Motor neuron (in vitro differentiated cells): ENCODE results near the gene SH3BGRL3. TPM values are rescaled to one million over a fixed set of nuclear protein-coding genes. Genes with fewer than 3 reads are reported as not detected.
A peak's percentile ranks its signal among the peaks of the same experiment; 100 is the strongest.
"Not testable (repeated sequence)": the region's sequence is repeated elsewhere in the genome, so short reads cannot be mapped to it uniquely, and the experiment has no call there.

Experiments used
- ATAC-seq, 8 experiments: fragments of 200-7000 bp; cut with Tn5 transposase; replicated peaks in 6 of 8; 2 replicates each; pipeline ENCODE4 v1.8.0; 2021; ENCODE audit warnings: mild to moderate bottlenecking in 8 of 8, moderate library complexity in 8 of 8
- H3K27ac ChIP-seq, 2 donors: fragments of 250-450 bp; sonication (Bioruptor Pico); 2 replicates each; pipeline ENCODE4 v1.9.0; 2021; ENCODE audit warnings: antibody characterized with exemption in 2 of 2, mild to moderate bottlenecking in 2 of 2, moderate library complexity in 1 of 2
- H3K4me1 ChIP-seq, 2 donors: fragments of 250-450 bp; sonication (Bioruptor Pico); replicated peaks in 1 of 2; 2 replicates each; pipeline ENCODE4 v1.6.1; 2021; ENCODE audit warnings: antibody characterized with exemption in 2 of 2, mild to moderate bottlenecking in 2 of 2, moderate library complexity in 1 of 2
- H3K4me3 ChIP-seq, 5 donors: fragments of 250-450 bp; sonication (Bioruptor Pico); 2 replicates each; pipeline ENCODE4 v1.9.0; 2021; ENCODE audit warnings: antibody characterized with exemption in 5 of 5, mild to moderate bottlenecking in 5 of 5, moderate library complexity in 4 of 5
- WGBS, 10 experiments: fragments of 450-650 bp; shearing (Covaris generic); methylation state at CpG; one replicate each; pipeline ENCODE4 v1.0.0; 2022; 5-methylcytosine and 5-hydroxymethylcytosine counted together
- in situ Hi-C, 9 experiments: fragments of 400-800 bp; cut with MboI; loops; one replicate each; pipeline ENCODE4 v1.15.0; 2021; ENCODE audit warnings: low sequenced_read_pairs in 9 of 9, low pct_unique_long_range_greater_than_20kb in 2 of 9; ENCODE audit not compliant: unreplicated experiment in 9 of 9
- total RNA-seq, 8 experiments: library from RNA; unstranded; fragments of 300-600 nt; gene quantifications; 2 replicates each; pipeline versions ENCODE4 v1.2.3 to v1.2.4, GENCODE V29; 2022

SH3BGRL3 gene
- total RNA-seq, 8 experiments from 2014 or later, result 34.1 to 125 (median 45.5) TPM

DNA sequence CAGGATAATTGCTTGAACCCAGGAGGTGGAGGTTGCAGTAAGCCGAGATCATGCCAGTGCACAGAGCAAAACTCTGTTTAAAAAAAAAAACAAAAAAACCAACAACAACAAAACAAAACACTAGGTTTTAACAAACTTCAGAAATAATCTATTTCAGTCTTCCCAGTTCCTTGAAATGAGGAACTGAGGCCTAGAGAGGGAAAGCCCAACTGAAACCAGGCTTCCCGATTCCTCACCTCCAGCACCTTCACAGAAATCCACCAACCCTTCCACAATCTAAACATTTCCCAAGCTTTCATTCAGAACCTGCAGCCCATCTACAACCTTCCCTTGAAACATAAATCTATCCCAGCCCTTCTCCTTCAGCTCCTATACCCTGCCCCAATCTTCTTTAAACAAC is 37.3 kb downstream of the SH3BGRL3 start:
- in situ Hi-C loops, result no loop called here
- 79 to 100% (median 91%) methylated on average over 1 to 2 of the region's 2 CpGs; no CpG with 5 or more reads in 2 of the 10 experiments for WGBS, 10 experiments

DNA sequence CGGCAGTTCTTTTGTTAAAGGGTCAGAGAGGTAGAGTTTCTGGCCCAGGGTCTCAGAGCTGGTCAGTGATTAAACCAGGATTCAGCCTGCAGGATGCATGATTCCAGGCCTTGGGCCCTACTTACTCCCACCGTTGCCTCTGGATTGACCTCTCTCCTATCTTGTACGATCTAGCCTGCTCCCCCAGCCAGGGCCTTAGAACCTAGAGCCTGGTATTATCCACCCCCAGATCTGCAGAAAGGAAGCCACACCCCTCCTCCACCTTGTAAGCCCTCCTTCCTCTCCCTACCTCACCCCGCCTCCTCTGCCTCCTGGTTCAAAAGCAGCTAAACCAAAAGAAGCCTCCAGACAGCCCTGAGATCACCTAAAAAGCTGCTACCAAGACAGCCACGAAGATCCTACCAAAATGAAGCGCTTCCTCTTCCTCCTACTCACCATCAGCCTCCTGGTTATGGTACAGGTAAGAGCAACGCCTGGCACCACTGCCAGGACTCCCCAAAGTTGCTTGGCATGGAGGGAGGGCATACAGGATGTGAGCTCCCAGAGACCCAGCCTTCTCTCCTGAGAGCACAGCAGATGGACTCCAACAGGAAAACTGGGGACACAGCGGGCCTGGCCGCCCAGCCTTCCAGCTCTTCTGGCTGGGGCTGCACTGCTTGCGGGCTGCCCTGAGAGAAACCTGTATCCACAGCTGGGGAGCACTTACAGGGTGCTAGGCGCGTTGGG is 37.9 kb downstream of the SH3BGRL3 start, which contains the start of gene CD52:
Gene CD52 (plus strand): TSS at position 347 of the 726 bp plus-strand sequence. CDS start 60 bp downstream, at position 407.
- Histone ChIP-seq H3K4me1 (peaks cover 3 to 9% of the 10 kb centered on the region in 2 donors), H3K4me3 (no peak within 1 kb of the TSS), H3K27ac (no peak within 1 kb of the TSS)
- in situ Hi-C loops, result no loop called here
- WGBS, 10 experiments, result 42 to 100% (median 74%) methylated on average over 1 to 7 of the region's 12 CpGs
- no peak for ATAC-seq

More for the DNA sequence above, 37.3 kb downstream of the SH3BGRL3 start:
- H3K4me3 ChIP-seq, result no peak overlapping the region
- H3K27ac ChIP-seq, result no peak overlapping the region
- no peak for ATAC-seq
- H3K4me1 ChIP-seq, result peaks cover 3 to 9% of the 10 kb centered on the region in 2 donors

DNA sequence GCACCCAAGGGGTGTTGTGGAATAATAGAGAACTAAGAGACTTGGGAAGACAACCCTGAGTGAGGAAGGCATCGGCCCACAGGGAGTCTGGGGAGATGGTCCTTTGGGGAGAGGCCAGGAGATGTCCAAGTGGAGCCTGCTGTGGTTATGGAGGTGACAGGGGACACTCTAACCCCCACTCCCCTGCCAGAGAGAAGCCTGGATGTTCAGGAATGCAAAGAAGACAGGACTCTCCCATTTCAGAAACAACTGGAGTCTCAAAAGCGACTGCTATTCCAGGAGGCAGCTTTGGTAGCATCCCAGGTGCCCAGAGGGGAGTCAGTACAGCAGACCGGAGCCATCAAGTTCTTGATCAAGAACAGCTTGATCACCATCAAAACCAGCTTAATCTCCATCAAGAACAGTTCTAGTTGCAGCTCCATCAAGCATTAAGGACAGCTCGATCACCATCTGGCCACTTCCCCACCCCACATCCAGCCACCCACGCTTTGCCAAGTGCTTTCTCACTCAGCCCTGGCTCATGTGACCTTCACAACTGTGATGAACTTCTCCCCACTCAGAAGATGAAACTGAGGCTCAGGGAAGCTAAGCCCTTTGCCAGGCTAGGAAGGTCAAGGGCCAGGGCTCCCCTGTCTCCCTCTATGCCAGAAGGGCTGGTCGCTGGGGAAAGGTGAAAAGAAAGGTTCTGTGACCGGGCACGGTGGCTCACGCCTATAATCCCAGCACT is 38.6 kb downstream of the SH3BGRL3 start:
- H3K27ac ChIP-seq, result no peak overlapping the region

DNA sequence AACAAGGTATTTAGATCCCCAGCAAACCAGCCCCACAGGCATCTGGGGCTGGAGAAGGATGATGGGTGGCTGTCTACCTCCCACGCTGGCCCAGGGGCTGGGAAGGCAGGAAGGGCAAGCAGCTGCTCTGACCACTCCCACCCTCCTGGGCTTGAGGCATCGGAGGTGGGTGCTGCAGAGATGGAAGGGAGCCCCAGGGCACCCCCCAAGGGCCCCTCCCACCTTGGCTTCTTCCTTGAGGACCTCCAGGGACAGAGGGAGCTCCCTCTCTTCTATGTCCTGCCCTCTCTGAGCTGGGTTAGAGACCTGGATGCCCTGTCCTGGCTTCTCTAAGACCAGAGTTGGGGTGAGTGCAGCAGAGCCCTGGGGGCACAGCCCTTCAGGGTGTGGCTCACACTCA is 41.0 kb downstream of the SH3BGRL3 start:
- Histone ChIP-seq H3K4me1 (peaks cover 2 to 3% of the 10 kb centered on the region in 2 donors), H3K27ac (no peak overlapping the region), H3K4me3 (no peak overlapping the region)
- 40% methylated on average over 1 of the region's 2 CpGs; no CpG with 5 or more reads in 9 of the 10 experiments for WGBS, 10 experiments
- in situ Hi-C loops, result no loop called here
- peak in 5 of 8 experiments; percentile 5 to 55 (median 27) for ATAC-seq

More for the DNA sequence above, 38.6 kb downstream of the SH3BGRL3 start:
- peak in 2 of 8 experiments; percentile 15 to 21 for ATAC-seq
- Histone ChIP-seq H3K4me1 (peaks cover 3 to 9% of the 10 kb centered on the region in 2 donors), H3K4me3 (no peak overlapping the region)
- WGBS, 10 experiments, result 0 to 100% (median 74%) methylated on average over 1 to 5 of the region's 9 CpGs; no CpG with 5 or more reads in 2 of the 10 experiments
- in situ Hi-C loops, result no loop called here

DNA sequence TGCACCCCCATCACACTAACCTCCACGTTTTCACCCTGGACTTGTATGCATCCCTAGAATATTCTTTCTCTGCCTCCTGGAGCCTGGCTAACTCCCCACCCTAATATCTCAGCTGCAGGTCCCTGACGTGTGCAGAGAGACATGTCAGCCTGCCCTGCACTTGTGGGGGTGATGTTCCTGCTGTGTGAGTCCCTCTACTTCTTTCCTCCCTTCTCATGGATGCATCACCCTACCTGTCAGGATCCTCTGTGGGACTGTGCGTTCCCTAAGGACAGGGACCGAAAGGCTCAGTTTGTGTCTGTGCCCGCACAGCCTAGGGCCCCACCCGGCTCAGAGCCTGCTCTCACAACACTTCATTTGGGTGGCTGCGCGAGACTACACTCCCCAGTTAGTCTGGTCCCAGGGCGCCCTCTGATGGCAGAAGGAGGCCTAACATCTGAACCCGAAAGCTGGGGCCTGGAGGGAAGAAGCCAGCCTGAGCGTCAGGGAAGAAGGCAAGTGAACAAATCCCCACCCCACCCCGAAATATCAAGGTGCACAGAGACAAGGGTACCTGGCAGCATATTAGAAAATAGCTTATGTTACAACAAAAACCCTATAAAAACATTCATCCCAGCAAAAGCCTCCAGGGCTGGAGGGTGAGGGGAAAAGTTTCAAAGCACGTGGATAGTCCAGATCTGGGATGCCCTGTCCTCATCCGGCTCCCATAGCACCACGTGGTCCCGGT is 41.6 kb downstream of the SH3BGRL3 start:
- WGBS, 10 experiments, result 0 to 100% (median 12%) methylated on average over 1 to 11 of the region's 16 CpGs; no CpG with 5 or more reads in 2 of the 10 experiments
- in situ Hi-C loops, result no loop called here
- no peak overlapping the region for H3K27ac ChIP-seq
- peaks cover 2 to 3% of the 10 kb centered on the region in 2 donors for H3K4me1 ChIP-seq
- ATAC-seq, result peak; percentile 88 to 98 (median 94)
- no peak overlapping the region for H3K4me3 ChIP-seq

DNA sequence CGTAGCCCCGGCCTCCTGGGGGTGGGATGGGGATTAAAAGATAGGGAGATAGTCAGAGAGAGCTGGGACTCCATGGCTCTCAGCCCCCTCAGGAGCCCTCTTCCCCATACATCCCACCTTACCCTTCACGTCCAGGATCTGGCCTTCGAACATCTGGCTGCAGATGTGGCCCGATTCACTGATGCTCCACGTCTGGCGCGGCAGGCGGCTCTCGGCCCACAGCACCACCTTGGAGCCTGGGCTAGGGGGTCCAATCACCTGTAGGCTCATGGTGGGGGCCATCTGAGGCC is 42.1 kb downstream of the SH3BGRL3 start:
- Histone ChIP-seq H3K4me3 (no peak overlapping the region), H3K4me1 (peaks cover 2 to 3% of the 10 kb centered on the region in 2 donors), H3K27ac (no peak overlapping the region)
- WGBS, 10 experiments, result 71 to 100% (median 81%) methylated on average over 1 to 7 of the region's 10 CpGs; no CpG with 5 or more reads in 6 of the 10 experiments
- ATAC-seq, result no peak
- in situ Hi-C loops, result no loop called here

DNA sequence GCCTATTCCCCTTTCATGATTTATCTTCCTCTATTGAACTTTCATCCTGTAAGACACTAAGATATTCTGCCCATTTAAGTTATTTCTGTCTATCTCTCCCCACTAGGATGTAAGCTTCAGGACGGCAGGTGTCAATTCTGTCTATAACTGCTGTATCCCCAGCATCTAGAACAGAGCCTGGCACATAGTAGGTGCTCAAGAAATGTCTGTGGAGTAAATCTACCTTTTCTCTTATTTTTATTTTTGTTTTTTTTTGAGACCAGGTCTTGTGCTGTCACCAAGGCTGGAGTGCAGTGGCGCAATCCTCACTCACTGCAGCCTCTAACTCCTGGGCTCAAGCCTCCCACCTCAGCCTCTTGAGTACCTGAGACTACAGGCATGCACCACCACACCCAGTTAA is 43.5 kb downstream of the SH3BGRL3 start:
- H3K27ac ChIP-seq, result no peak overlapping the region
- in situ Hi-C loops, result no loop called here
- H3K4me3 ChIP-seq, result no peak overlapping the region
- WGBS, 10 experiments, result 78 to 100% (median 93%) methylated on average over 1 to 2 of the region's 2 CpGs; no CpG with 5 or more reads in 4 of the 10 experiments
- no peak for ATAC-seq
- H3K4me1 ChIP-seq, result peaks cover 2 to 3% of the 10 kb centered on the region in 2 donors

DNA sequence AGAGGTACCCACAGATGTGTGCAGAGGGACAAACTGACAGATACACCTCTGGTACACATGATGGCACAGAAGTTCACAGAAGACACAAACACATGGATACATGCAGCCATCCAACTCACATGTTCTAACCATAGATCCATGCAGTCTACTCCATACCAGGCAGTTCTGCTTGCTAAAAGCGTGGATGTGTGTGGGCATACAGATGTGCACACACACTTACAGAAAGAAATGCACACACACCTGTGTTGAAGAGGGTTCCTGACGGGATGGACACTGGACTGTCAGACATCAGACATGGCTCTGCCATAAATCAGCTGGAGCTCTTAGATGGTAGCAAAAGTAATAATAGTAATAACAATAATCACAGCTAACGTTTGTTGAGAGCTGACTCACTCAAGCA is 44.7 kb downstream of the SH3BGRL3 start:
- H3K4me1 ChIP-seq, result peaks cover 2 to 3% of the 10 kb centered on the region in 2 donors
- WGBS, 10 experiments, result 40 to 100% (median 61%) methylated on average over 1 to 3 of the region's 3 CpGs; no CpG with 5 or more reads in 3 of the 10 experiments
- no peak overlapping the region for H3K27ac ChIP-seq
- in situ Hi-C loops, result no loop called here
- no peak overlapping the region for H3K4me3 ChIP-seq
- no peak for ATAC-seq

DNA sequence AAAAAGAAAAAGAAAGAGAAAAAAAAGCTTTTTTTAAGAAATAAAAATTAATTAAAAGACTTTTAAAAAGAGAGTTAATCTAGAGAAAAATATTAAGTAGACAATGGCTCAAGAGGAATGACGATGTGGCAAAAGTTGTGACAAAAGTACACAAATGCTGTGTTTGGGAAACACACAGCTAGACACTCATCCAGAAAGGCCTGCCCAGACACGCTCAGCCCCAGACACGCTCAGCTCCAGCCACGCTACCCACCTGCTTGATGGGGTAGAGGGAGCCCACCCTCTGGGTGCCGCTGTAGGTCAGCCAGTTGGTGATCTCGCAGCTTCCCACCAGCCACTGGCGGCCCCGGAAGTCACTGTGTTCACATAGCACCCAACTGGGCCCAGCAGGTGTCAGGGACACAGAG is 48.1 kb downstream of the SH3BGRL3 start:
- in situ Hi-C loops, result no loop called here
- no peak overlapping the region for H3K4me3 ChIP-seq
- peak in 3 of 8 experiments; percentile 5 to 23 (median 8) for ATAC-seq
- H3K4me1 ChIP-seq, result no peaks in the 10 kb centered on the region
- H3K27ac ChIP-seq, result no peak overlapping the region
- WGBS, 10 experiments, result 40 to 96% (median 85%) methylated on average over 3 to 8 of the region's 8 CpGs; no CpG with 5 or more reads in 3 of the 10 experiments

DNA sequence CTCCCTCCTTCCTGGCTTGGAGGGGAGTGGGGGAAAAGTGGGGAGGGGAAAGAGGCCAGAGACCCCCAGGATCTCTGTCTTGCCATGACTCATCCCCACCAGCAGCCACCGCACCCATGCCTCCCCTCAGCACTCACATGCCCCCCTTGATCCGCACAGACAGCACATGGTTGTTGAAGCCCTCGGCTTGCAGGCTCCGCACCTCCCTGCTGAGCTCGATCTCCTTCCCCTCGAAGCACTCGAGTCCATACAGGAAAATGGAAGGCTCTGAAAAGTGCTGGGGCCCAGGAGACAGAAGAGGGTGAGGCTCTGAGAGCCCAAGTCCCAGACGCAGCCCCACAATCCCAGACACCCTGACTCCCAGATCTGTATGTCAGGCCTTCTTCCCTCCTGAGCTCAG is 48.7 kb downstream of the SH3BGRL3 start:
- ATAC-seq, result peak in 2 of 8 experiments; percentile 8 to 9
- in situ Hi-C loops, result no loop called here
- Histone ChIP-seq H3K4me1 (no peaks in the 10 kb centered on the region), H3K27ac (no peak overlapping the region), H3K4me3 (no peak overlapping the region)
- 20 to 67% (median 58%) methylated on average over 1 to 7 of the region's 8 CpGs; no CpG with 5 or more reads in 6 of the 10 experiments for WGBS, 10 experiments

DNA sequence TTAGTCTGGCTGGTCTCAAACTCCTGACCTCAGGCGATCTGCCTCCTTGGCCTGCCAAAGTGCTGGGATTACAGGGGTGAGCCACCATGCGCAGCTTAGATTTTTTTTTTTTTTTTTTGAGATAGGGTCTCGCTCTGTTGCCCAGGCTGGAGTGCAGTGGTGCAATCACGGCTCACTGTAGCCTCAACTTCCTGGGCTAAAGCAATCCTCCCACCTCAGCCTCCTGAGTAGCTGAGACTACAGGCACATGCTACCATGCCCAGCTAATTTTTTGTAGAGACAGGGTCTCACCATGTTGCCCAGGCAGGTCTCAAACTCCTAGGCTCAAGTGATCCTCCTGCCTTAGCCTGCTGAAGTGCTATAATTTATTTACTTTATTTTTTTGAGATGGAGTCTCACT is 49.5 kb downstream of the SH3BGRL3 start:
- in situ Hi-C loops, H3K4me1 ChIP-seq, H3K27ac ChIP-seq, H3K4me3 ChIP-seq, ATAC-seq: not testable (repeated sequence)
- WGBS, 10 experiments, result 60 to 100% (median 93%) methylated on average over 1 to 4 of the region's 4 CpGs; no CpG with 5 or more reads in 3 of the 10 experiments

DNA sequence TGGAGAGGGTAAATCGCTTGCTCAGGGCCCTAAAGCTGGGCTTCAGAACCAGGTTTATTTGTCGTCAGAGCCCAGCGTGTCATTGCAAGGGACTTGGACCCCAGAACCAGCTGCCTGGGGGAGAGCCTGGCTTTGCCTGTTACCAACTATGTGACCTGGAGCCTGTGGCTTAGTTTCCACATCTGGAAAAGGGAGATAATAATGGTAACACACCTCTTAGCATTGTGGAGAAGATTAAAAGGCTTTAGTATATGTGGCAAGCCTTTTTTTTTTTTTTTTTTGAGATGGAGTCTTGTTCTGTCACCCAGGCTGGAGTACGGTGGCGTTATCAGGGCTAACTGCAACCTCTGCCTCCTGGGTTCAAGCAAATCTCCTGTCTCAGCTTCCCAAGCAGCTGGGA is 50.4 kb downstream of the SH3BGRL3 start:
- in situ Hi-C loops, result no loop called here
- WGBS, 10 experiments, result 90 to 100% (median 94%) methylated on average over 1 to 5 of the region's 5 CpGs; no CpG with 5 or more reads in 6 of the 10 experiments
- Histone ChIP-seq H3K4me3 (no peak overlapping the region), H3K4me1 (peaks cover under 1 to 1% of the 10 kb centered on the region in 2 donors), H3K27ac (no peak overlapping the region)
- ATAC-seq, result no peak
